GM12878 (cell line): ENCODE data around the gene PHF21B. TPM values are rescaled to one million over a fixed set of nuclear protein-coding genes. Genes with fewer than 3 reads are reported as not detected.

Experiments used
- ATAC-seq: fragments of 200-7000 bp; cut with Tn5 transposase; 3 replicates; pipeline ENCODE4 v1.9.1; 2020; ENCODE audit warnings: mild to moderate bottlenecking, moderate library complexity
- BruUV-seq: library from RNA; stranded (reverse); fragments of 400-500 nt; replicated peaks from 2 replicates; lab custom pipeline; 2021; lab: Mats Ljungman, UMichigan
- CTCF ChIA-PET: fragments of 300-600 bp; sonication (Branson Sonifier 250); formaldehyde crosslinking; extraction: SDS; loops from one replicate; lab custom pipeline; 2021; ENCODE audit warnings: inconsistent platforms; lab: Yijun Ruan, JAX
- POLR2A ChIA-PET: fragments of 350-600 bp; formaldehyde crosslinking; extraction: SDS; loops from one replicate; lab custom pipeline; 2021; ENCODE audit warnings: inconsistent platforms; lab: Charles Lee
- RAD21 ChIA-PET: fragments of 300-600 bp; sonication (Branson Sonifier 250); formaldehyde crosslinking; loops from one replicate; lab custom pipeline; 2023; ENCODE audit warnings: antibody characterized with exemption; ENCODE audit not compliant: unreplicated experiment; lab: Charles Lee
- SMC1A ChIA-PET: fragments of 300-600 bp; sonication (Branson Sonifier 250); formaldehyde crosslinking; loops from one replicate; lab custom pipeline; 2023; ENCODE audit not compliant: unreplicated experiment, uncharacterized antibody; lab: Charles Lee
- DNase-seq: peaks from one replicate; pipeline ENCODE4 v3.0.0-alpha.2; 2011; ENCODE audit warnings: low read depth, low spot score
- FAIRE-seq: peaks from 3 replicates; lab custom pipeline; 2011; peaks lifted over from hg19 to GRCh38; lab: Jason Lieb, UNC
- H2AFZ ChIP-seq: 2 replicates; pipeline ENCODE4 v1.6.0; 2011; ENCODE audit warnings: low read depth, low read length, control low read depth; ENCODE audit not compliant: control insufficient read depth
- H3K27ac ChIP-seq: 2 replicates; pipeline ENCODE4 v1.5.1; 2011; ENCODE audit warnings: control low read depth; ENCODE audit not compliant: control insufficient read depth, insufficient read depth
- H3K27me3 ChIP-seq, 2 experiments: replicated peaks in 1 of 2; 2 replicates each; pipeline versions ENCODE4 v1.6.0 to v1.6.1; 2011; ENCODE audit warnings: low read length in 1 of 2; ENCODE audit not compliant: control insufficient read depth in 2 of 2, insufficient read depth in 2 of 2
- H3K36me3 ChIP-seq, 2 experiments: 2 replicates each; pipeline ENCODE4 v1.5.1; 2011; ENCODE audit warnings: low read length in 1 of 2; ENCODE audit not compliant: control insufficient read depth in 2 of 2, insufficient read depth in 2 of 2
- H3K4me1 ChIP-seq: 2 replicates; pipeline ENCODE4 v1.6.1; 2011; ENCODE audit warnings: mild to moderate bottlenecking, low read length, moderate library complexity, mixed read lengths; ENCODE audit not compliant: control insufficient read depth, insufficient read depth
- H3K4me2 ChIP-seq: 2 replicates; pipeline ENCODE4 v1.6.0; 2011; ENCODE audit warnings: control low read depth; ENCODE audit not compliant: control insufficient read depth, insufficient read depth
- H3K4me3 ChIP-seq: fragments of 200-600 bp; sonication (generic); 2 replicates; pipeline ENCODE4 v1.5.1; 2016
- H3K79me2 ChIP-seq: 2 replicates; pipeline ENCODE4 v1.6.0; 2011; ENCODE audit warnings: low read length; ENCODE audit not compliant: control insufficient read depth, insufficient read depth
- H3K9ac ChIP-seq: 2 replicates; pipeline ENCODE4 v1.8.0; 2011; ENCODE audit warnings: low read length, control low read depth, mixed read lengths; ENCODE audit not compliant: control insufficient read depth, insufficient read depth
- H3K9me3 ChIP-seq: replicated peaks from 3 replicates; pipeline ENCODE4 v1.5.1; 2011; ENCODE audit warnings: mild to moderate bottlenecking, low read length; ENCODE audit not compliant: control insufficient read depth, insufficient read depth
- H4K20me1 ChIP-seq: 2 replicates; pipeline ENCODE4 v1.6.0; 2011; ENCODE audit not compliant: control insufficient read depth, insufficient read depth
- ATF2 ChIP-seq: IDR thresholded peaks from 2 replicates; pipeline ENCODE4 v1.6.1; 2012; ENCODE audit warnings: low read length, inconsistent platforms
- NFIC ChIP-seq: IDR thresholded peaks from 2 replicates; pipeline ENCODE4 v1.6.1; 2012; ENCODE audit warnings: low read depth, mild to moderate bottlenecking, inconsistent platforms, low read length, moderate library complexity
- SMAD5 ChIP-seq: IDR thresholded peaks from 2 replicates; pipeline ENCODE4 v1.6.1; 2016; ENCODE audit warnings: antibody characterized with exemption, low read depth
- SMARCA5 ChIP-seq: fragments of 450-650 bp; IDR thresholded peaks from 2 replicates; pipeline ENCODE4 v1.6.1; 2017; ENCODE audit warnings: mild to moderate bottlenecking
- SREBF2 ChIP-seq: IDR thresholded peaks from 2 replicates; pipeline ENCODE4 v1.6.1; 2012; ENCODE audit warnings: mild to moderate bottlenecking, low read length
- ZNF217 ChIP-seq: fragments of 450-650 bp; IDR thresholded peaks from 2 replicates; pipeline ENCODE4 v1.6.1; 2017; ENCODE audit warnings: antibody characterized with exemption, mild to moderate bottlenecking
- WGBS: methylation state at CpG from one replicate; pipeline ENCODE4 v1.1.6; 2016; ENCODE audit warnings: low lambda C conversion rate; ENCODE audit not compliant: insufficient replicate concordance, insufficient coverage; ENCODE audit errors: missing lambda C conversion rate; 5-methylcytosine and 5-hydroxymethylcytosine counted together
- in situ Hi-C: fragments of 300-500 bp; cut with MboI; formaldehyde crosslinking; loops from 9 replicates; pipeline ENCODE4 v1.14.3; 2018; ENCODE audit warnings: mixed read lengths
- intact Hi-C: fragments of 100-400 bp; cut with micrococcal nuclease; formaldehyde crosslinking; loops from one replicate; pipeline ENCODE4 v1.14.2; 2022; ENCODE audit not compliant: unreplicated experiment
- polyA plus RNA-seq, 11 experiments: library from polyadenylated mRNA; depleted of rRNA in 4 of 11; unstranded in 6 of 11; stranded (reverse) in 5 of 11; fragments of >200 nt; fragmentation: Nextera tagmentation in 4 of 11; fragmentation: Illumina TruSeq in 1 of 11; extraction: Ambion mirVana in 4 of 11; extraction: Trizol in 1 of 11; gene quantifications; 1 replicate in 1 of 11; 2 replicates in 10 of 11; pipeline versions ENCODE4 v1.2.1 to v1.2.3, GENCODE V29; 2011 to 2016; ENCODE audit warnings: inconsistent platforms in 2 of 11, missing spikeins in 2 of 11, low read depth in 1 of 11
- total RNA-seq, 4 experiments: library from RNA; depleted of rRNA in 3 of 4; stranded (reverse); fragments of >200 nt in 3 of 4; fragmentation: Illumina TruSeq in 1 of 4; extraction: Trizol in 1 of 4; gene quantifications; 2 replicates each; pipeline versions ENCODE4 v1.2.1 to v1.2.3, GENCODE V29; 2013 to 2021

Gene PHF21B
- total and polyA plus RNA-seq, 10 of the 15 experiments (the other 5 are each of a cell fraction or from before 2014, with no cell fraction given), result 0.03 to 0.35 TPM; not detected in 8

DNA sequence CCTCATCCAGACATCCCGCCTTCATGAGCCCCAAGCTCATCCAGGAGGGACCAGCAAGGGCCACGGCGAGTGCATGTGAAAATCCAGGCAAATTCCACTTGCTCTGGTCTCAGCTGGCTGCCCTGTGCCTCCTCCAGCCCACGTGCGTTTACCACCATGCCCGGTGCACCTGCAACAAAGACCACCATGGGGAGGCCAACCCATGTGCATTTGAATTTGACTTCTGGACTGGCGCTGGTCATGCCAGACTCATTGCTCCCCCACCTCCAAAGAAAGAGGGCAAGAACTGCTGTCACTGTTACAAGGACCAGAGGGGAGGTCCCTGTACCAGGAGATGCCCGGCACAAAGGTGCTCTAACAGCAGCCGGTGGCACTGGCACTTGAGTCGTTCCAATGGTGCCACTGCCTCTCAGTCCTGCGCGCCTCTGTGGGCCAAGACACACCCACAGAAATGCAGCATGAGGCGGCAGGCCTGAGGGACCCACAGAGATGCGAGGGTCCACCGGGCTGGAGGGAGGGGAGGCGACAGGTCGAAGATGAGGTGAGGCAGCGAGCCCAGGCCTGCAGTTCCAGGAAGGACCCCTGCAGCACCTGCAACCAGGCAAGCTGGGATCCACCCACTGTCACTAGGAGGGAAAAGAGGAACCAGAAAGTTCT lies 80.3 kb downstream of the PHF21B start:
- Histone ChIP-seq H3K79me2 (no peaks in the 10 kb centered on the region), H2AFZ (no peak overlapping the region), H3K9ac (no peak overlapping the region), H4K20me1 (no peaks in the 10 kb centered on the region), H3K4me2 (no peak overlapping the region), H3K27me3 (peaks cover 0 to 3% of the 10 kb centered on the region in 2 experiments; a peak in 2 of 4 replicates), H3K36me3 (no peaks in the 10 kb centered on the region), H3K4me1 (no peaks in the 10 kb centered on the region; the same call in 1 of the 2 replicates), H3K27ac (no peak overlapping the region), H3K9me3 (no peaks in the 10 kb centered on the region; the same call in 2 of the 3 replicates), H3K4me3 (no peak overlapping the region)
- FAIRE-seq, result no peak
- POLR2A ChIA-PET, result no interaction called here
- WGBS, result 42% methylated on average over 18 of the region's 18 CpGs
- no TSS peak for BruUV-seq
- in situ Hi-C loops (no loop called here), intact Hi-C loops (no loop called here)
- SMC1A ChIA-PET, result no interaction called here
- TF ChIP-seq SMARCA5, result no peak
- no peak for ATAC-seq
- RAD21 ChIA-PET, result no interaction called here
- DNase-seq, result no peak
- CTCF ChIA-PET, result no interaction called here

GRCh38 chr22:44928711-44929358 lies 81.0 kb downstream of the PHF21B start:
- no peak overlapping the region for H3K4me3 ChIP-seq
- in situ Hi-C loops (no loop called here), intact Hi-C loops (no loop called here)
- H3K4me1 ChIP-seq, result no peaks in the 10 kb centered on the region
- no TSS peak for BruUV-seq
- H3K36me3 ChIP-seq, result no peaks in the 10 kb centered on the region
- ATAC-seq, result no peak
- RAD21 ChIA-PET, result no interaction called here
- no peak overlapping the region for H2AFZ ChIP-seq
- FAIRE-seq, result no peak
- CTCF ChIA-PET, result no interaction called here
- DNase-seq, result no peak
- no peak overlapping the region for H3K9ac ChIP-seq
- WGBS, result 57% methylated on average over 16 of the region's 18 CpGs
- no peak overlapping the region for H3K4me2 ChIP-seq
- SMC1A ChIA-PET, result no interaction called here
- no peak overlapping the region for H3K27ac ChIP-seq
- H3K79me2 ChIP-seq, result no peaks in the 10 kb centered on the region
- TF ChIP-seq ZNF217, result no peak
- no peak for TF ChIP-seq SMAD5
- no peak for TF ChIP-seq SREBF2
- no peak for TF ChIP-seq ATF2
- no peak for TF ChIP-seq NFIC
- no peaks in the 10 kb centered on the region for H4K20me1 ChIP-seq
- POLR2A ChIA-PET, result no interaction called here
- peaks cover 1% of the 10 kb centered on the region; the same call in 2 of the 3 replicates for H3K9me3 ChIP-seq
- peaks cover 0 to 3% of the 10 kb centered on the region in 2 experiments; a peak in 2 of 4 replicates for H3K27me3 ChIP-seq
